Breast epithelium (tissue), 4 donors: ENCODE data around the gene FOXD4L1. TPM values are rescaled to one million over a fixed set of nuclear protein-coding genes. Genes with fewer than 3 reads are reported as not detected.
"Not testable (repeated sequence)": the region's sequence is repeated elsewhere in the genome, so short reads cannot be mapped to it uniquely, and the experiment has no call there.

Experiments used
- DNase-seq, 2 donors: peaks; one replicate each; pipeline ENCODE4 v3.0.0-alpha.2; 2019; ENCODE audit warnings: low spot score in 2 of 2
- H3K27ac ChIP-seq, 2 donors: fragments of 200-600 bp; sonication (generic) in 1 of 2; one replicate each; pipeline ENCODE4 v1.5.1; 2016 to 2019; ENCODE audit warnings: mild to moderate bottlenecking in 1 of 2
- H3K27me3 ChIP-seq, 2 donors: fragments of 200-600 bp; sonication (generic) in 1 of 2; one replicate each; pipeline versions ENCODE4 v1.5.1 to v1.6.0; 2017 to 2019; ENCODE audit warnings: control low read depth in 1 of 2, mild to moderate bottlenecking in 1 of 2
- H3K36me3 ChIP-seq: fragments of 200-600 bp; one replicate; pipeline ENCODE4 v1.5.1; 2019
- H3K4me1 ChIP-seq, 2 donors: fragments of 200-600 bp; sonication (generic); one replicate each; pipeline ENCODE4 v1.5.1; 2016 to 2019; ENCODE audit warnings: control low read depth in 1 of 2
- H3K4me3 ChIP-seq, 3 donors: fragments of 200-600 bp; sonication (generic); 1 replicate in 2 of 3; 2 replicates in 1 of 3; pipeline ENCODE4 v1.5.1; 2016 to 2019; ENCODE audit warnings: mild to moderate bottlenecking in 3 of 3, moderate library complexity in 2 of 3
- H3K9me3 ChIP-seq, 2 donors: fragments of 200-600 bp; sonication (generic) in 1 of 2; one replicate each; pipeline ENCODE4 v1.5.1; 2016 to 2019; ENCODE audit warnings: control low read depth in 1 of 2
- intact Hi-C: fragments of 100-400 bp; cut with DNase I; formaldehyde crosslinking; loops from one replicate; pipeline ENCODE4 v1.15.1; 2023; ENCODE audit warnings: low total_unique reads
- total RNA-seq, 3 donors: library from RNA; depleted of rRNA; stranded (reverse); fragments of >200 nt; gene quantifications; one replicate each; pipeline ENCODE4 v1.1.0, GENCODE V29; 2016

The FOXD4L1 gene
- total RNA-seq: under 1 TPM in 2 of 3 donors, not detected in 1; 0.16 to 0.44 TPM

DNA sequence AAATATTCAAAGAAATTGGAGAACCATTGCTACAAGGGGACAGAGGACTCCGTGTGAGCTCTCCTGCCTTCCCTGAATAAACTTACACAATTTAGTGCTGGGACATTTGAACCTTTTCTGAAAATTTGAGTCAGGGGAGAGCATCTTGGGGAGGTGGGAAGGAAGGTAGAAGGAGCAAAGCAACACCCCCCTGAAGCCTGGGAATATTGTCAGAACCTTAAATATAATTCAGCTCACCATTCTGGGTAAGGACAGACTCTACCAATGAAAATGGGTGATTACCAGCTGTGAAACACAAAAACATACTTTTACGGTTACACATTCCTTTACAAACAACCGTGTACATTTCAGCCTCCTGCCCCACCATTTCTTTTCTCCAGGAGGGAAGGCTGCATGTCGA, at the start of gene FOXD4L1:
FOXD4L1 (plus strand) TSS at position 301 of the 400 bp plus-strand sequence. CDS start 592 bp downstream, outside the sequence.
- intact Hi-C loops, H3K4me3 ChIP-seq, H3K9me3 ChIP-seq, H3K4me1 ChIP-seq, H3K36me3 ChIP-seq, H3K27me3 ChIP-seq, H3K27ac ChIP-seq, DNase-seq: not testable (repeated sequence)

DNA sequence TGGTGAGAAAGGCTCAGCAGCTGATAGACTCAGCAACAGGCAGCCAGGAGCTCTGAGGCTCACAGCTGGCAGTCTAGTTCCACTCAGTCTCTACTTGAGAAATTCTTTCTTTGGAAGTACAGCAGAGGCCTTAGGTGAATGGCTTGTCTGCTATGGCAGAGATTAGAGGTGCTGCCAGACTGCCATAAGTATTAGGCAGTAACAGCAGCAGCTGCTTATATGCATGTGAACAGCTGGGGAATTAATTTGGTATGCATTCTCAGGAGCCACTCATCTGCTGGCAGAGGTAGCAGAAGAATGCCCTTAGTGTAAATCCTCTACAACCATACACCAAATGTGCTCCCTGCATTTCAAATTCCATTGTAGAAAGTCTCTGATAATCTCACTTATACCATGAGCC, 32.7 kb upstream of the FOXD4L1 start:
- H3K9me3 ChIP-seq, H3K4me3 ChIP-seq, DNase-seq, H3K27me3 ChIP-seq, H3K36me3 ChIP-seq, H3K4me1 ChIP-seq, intact Hi-C loops, H3K27ac ChIP-seq: not testable (repeated sequence)

DNA sequence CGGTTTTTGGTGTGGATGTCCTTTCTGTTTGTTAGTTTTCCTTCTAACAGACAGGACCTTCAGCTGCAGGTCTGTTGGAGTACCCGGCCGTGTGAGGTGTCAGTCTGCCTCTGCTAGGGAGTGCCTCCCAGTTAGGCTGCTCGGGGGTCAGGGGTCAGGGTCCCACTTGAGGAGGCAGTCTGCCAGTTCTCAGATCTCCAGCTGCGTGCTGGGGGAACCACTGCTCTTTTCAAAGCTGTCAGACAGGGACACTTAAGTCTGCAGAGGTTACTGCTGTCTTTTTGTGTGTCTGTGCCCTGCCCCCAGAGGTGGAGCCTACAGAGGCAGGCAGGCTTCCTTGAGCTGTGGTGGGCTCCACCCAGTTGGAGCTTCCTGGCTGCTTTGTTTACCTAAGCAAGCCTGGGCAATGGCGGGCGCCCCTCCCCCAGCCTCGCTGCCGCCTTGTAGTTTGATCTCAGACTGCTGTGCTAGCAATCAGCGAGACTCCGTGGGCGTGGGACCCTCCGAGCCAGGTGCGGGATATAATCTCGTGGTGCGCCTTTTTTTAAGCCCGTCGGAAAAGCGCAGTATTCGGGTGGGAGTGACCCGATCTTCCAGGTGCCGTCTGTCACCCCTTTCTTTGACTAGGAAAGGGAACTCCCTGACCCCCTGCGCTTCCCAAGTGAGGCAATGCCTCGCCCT, 21.6 kb upstream of the FOXD4L1 start:
- intact Hi-C loops, H3K36me3 ChIP-seq, H3K27me3 ChIP-seq, H3K4me1 ChIP-seq, H3K9me3 ChIP-seq, H3K27ac ChIP-seq, H3K4me3 ChIP-seq, DNase-seq: not testable (repeated sequence)

DNA sequence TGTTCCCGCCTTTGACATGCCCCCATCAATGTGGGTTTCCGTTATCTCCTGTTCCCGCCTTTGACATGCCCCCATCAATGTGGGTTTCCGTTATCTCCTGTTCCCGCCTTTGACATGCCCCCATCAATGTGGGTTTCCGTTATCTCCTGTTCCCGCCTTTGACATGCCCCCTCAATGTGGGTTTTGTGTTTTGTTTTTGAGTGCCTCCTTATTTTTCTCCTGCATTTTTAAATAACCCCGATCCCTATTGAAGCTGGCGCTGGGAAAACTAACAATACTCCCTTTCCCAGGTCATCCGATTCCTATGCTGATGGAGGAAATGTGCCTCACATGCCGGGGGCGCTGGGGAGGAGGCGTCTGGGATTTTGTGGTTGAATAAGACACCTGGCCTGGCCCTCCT, 1.9 kb upstream of the FOXD4L1 start:
- H3K4me3 ChIP-seq, H3K27me3 ChIP-seq, H3K27ac ChIP-seq, H3K4me1 ChIP-seq, intact Hi-C loops, DNase-seq, H3K9me3 ChIP-seq, H3K36me3 ChIP-seq: not testable (repeated sequence)

DNA sequence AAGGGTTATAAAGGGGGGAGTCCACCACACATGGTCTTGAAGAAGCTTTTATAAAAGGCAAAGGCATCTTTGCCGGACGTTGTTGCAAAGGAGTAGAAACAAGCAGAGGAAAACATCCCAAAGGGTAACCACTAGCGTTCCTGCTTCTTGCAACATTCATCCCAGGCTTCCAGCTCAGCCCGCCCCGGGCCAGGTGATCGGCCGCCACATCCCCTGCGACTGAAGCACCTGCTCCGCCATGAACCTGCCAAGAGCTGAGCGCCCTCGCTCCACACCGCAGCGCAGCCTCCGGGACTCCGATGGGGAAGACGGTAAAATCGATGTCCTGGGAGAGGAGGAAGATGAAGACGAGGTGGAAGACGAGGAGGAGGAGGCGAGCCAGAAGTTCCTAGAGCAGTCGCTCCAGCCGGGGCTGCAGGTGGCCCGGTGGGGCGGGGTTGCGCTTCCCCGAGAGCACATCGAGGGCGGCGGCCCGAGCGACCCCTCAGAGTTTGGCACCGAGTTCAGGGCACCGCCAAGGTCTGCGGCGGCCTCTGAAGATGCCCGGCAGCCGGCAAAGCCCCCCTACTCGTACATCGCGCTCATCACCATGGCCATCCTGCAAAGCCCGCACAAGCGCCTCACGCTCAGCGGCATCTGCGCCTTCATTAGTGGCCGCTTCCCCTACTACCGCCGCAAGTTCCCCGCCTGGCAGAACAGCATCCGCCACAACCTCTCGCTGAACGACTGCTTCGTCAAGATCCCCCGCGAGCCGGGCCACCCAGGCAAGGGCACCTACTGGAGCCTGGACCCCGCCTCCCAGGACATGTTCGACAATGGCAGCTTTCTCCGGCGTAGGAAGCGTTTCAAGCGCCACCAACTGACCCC, 787 bp downstream of the FOXD4L1 start:
- H3K9me3 ChIP-seq, H3K36me3 ChIP-seq, H3K4me3 ChIP-seq, H3K4me1 ChIP-seq, DNase-seq, intact Hi-C loops, H3K27ac ChIP-seq, H3K27me3 ChIP-seq: not testable (repeated sequence)

DNA sequence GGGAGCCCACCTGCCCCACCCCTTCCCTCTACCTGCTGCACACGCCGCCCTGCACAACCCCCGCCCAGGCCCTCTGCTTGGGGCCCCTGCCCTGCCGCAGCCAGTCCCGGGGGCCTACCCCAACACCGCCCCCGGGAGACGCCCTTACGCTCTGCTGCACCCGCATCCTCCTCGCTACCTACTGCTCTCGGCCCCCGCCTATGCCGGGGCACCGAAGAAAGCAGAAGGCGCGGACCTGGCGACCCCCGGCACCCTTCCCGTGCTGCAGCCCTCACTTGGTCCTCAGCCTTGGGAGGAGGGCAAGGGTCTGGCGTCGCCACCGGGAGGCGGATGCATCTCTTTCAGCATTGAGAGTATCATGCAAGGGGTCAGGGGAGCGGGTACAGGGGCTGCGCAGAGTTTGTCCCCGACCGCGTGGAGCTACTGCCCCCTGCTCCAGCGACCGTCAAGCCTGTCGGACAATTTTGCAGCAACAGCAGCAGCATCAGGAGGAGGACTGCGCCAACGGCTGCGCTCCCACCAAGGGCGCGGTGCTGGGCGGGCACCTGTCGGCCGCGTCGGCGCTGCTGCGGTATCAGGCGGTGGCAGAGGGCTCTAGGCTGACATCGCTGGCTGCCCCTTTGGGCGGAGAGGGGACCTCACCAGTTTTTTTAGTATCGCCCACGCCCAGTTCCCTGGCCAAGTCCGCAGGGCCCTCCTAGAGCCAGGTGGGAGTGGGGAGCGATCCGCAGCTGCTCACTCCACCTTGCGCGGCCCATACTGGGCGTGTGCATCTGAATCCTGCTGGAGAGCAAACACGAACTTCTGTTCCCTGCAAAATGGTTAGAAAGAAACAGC, 1.6 kb downstream of the FOXD4L1 start:
- H3K27ac ChIP-seq, H3K9me3 ChIP-seq, H3K4me3 ChIP-seq, H3K36me3 ChIP-seq, H3K4me1 ChIP-seq, intact Hi-C loops, DNase-seq, H3K27me3 ChIP-seq: not testable (repeated sequence)

DNA sequence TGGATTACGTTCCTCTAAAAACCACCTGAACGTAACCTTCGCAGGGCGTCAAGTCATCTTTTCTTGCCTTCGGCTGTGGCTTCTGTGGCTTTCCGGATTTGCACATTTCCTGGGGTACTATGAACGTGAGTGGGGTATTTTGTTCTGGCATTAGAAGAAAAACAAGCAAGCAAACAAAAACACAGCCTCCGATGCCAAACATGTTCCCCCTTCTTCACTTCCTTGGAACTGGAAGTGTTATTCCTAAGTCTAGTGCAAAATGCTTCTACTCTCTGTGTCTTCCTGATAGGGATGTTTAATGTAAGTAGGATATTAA, 2.2 kb downstream of the FOXD4L1 start:
- intact Hi-C loops, DNase-seq, H3K4me1 ChIP-seq, H3K27me3 ChIP-seq, H3K4me3 ChIP-seq, H3K9me3 ChIP-seq, H3K27ac ChIP-seq, H3K36me3 ChIP-seq: not testable (repeated sequence)

DNA sequence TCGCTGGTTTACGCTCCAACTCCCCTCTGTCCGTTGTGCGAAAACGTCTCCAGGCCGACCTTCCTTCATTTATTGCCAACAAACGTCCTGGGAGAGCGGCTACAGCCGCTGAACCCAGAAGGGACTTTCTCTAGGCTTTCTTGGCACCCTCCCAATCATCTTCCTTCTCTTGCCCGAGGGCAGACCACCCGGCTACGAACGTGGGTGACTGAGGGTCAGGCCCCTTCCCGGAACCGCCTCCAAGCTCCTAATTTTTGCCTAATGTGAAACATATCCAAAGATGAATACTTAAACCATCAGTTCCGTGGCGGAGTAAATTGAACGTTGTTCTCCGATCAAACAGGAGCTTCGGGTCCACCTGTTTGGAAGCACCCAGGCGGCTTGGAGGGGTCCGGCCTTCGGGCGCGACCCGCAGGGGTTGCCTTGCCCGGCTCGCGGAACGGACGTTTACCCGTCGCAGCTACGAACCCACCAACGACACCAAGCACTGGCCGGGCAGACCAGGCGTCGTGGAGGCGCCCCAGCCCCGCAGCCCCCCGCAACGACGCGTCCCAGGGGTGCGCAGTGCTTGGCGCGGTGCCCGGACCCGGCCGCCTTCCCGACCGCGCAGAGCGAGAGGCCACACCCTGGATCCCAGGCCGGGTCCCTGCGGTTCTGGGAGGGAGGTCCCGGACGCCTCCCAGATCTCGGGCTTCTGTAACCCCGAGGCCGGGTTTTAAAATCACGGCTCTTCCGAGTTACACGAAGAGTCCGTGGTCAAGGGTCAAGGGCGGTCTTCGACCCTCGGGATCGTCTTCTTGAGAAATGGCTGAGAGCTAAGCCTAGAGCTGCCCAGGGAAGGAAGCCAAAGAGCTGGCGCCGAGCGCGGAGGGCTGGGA, 4.0 kb downstream of the FOXD4L1 start:
- H3K4me3 ChIP-seq: peak overlapping the region in 2 of 3 donors; percentile 29 to 72
- H3K27ac ChIP-seq, H3K27me3 ChIP-seq, DNase-seq, H3K9me3 ChIP-seq, H3K4me1 ChIP-seq, H3K36me3 ChIP-seq, intact Hi-C loops: not testable (repeated sequence)

DNA sequence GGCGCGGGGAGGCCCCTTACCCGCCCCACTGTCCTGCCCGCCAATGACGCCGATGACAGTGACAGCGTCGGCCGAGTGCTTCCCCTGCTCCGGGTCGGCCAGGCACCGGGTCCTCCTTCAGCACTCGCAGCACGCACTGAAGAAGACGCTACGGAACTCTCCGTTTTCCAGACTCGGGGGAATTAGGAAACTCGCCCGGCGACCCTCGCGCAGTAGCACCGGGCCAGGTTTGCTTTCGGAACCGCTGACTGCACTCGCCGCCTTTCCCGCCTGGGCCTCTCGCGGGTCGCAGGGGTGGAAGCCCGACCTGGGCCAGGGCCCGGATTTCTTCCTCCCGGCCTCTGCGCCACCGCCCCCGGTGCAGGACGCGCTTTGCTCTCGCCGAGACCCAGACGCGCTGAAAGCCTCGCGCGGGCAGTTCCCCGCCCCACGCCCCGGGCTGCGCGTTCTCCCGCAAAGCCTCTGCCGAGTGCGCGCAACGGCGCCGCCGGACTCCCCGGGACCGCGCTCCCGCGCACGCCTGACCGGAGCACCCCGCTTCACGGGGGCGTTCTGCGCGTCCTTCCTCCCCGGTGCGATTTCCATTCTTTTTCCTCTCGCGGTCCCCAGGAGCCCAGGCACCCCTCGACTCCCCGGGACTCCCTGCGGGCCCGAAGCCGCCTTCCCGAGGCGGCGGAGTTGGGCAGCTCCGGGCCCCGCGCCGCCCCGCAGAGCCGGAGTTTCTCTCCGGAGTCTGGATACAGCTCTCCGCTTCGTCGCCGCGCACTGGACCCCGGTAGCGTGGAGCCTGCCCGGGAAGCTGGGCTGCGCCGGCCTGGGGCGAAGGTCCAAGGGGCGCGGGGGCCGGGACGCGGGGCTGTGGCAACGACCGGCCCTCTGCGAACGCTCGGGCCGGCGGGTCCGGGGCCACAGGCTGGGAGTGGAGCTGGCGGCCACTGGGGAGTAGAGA, 4.9 kb downstream of the FOXD4L1 start:
- H3K9me3 ChIP-seq, intact Hi-C loops, H3K27me3 ChIP-seq, H3K4me1 ChIP-seq, H3K36me3 ChIP-seq, DNase-seq, H3K27ac ChIP-seq: not testable (repeated sequence)
- H3K4me3 ChIP-seq: peak overlapping the region in 2 of 3 donors; percentile 29 to 72

DNA sequence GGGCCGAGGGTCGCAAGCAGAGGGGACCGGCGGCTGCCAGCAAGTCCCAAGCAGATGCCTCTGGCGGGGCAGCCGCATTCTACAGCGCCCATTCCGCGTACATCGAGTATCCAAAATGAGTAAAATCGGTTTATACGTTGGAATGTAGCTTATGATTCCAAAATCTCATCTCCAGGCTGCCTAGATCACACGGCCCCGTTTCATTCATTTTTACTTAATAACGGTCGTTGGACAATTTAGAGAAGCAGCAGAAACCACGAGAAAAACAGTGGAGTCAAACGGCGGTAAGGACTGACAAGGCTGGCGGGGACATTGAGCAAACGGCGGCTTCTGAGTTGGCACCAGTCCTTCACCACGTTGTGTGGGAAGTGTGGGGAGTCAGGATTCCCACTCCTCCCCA, 5.6 kb downstream of the FOXD4L1 start:
- peak overlapping the region in 1 of 3 donors; percentile 72 for H3K4me3 ChIP-seq
- intact Hi-C loops, H3K4me1 ChIP-seq, H3K36me3 ChIP-seq, H3K27me3 ChIP-seq, H3K27ac ChIP-seq, H3K9me3 ChIP-seq, DNase-seq: not testable (repeated sequence)

DNA sequence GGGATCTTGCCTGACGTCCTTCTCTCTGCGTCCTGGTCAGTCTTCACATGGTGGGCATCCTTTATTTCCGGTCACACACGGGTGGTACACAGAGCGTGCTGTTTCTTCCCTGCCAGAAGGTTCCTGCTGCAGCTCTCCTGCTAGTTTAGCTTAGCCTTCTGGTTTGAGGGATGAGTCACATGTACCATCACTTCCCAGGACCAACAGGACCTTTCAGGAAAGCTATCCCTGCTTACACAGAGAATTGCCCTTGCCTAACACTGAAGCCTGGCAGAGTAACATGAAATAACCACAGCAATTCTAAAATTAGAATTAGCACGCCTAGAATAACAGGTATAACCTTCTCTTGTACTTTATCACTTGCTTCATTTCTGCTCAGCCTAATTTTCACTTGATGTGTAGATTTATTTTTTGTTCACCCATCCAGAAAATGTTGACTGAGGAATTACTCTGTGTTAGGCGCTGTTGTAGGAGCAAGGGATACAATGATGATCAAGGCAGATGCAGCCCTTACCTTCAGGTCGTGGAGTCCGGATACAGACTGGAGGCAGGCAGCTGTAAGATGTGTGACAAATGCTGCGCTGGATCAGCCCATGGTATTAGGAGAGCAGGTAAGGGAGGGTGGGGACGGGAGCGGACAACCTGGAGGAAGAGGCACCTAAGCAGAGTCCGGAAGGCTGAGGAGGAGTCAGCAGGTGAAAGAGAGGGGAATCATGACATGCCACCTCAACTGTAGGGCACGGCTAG, 9.1 kb downstream of the FOXD4L1 start:
- H3K4me3 ChIP-seq, intact Hi-C loops, H3K9me3 ChIP-seq, H3K36me3 ChIP-seq, H3K27me3 ChIP-seq, H3K27ac ChIP-seq, H3K4me1 ChIP-seq, DNase-seq: not testable (repeated sequence)
